ENCODE data around the gene ALDH7A1.
A peak's percentile ranks its signal among the peaks of the same experiment; 100 is the strongest.

- TF ChIP-seq EZH2 (IDR thresholded peaks at IDR 0.05; ENCODE audit: borderline replicate concordance, low read length) = no peak
- TF ChIP-seq, protein P1, sequence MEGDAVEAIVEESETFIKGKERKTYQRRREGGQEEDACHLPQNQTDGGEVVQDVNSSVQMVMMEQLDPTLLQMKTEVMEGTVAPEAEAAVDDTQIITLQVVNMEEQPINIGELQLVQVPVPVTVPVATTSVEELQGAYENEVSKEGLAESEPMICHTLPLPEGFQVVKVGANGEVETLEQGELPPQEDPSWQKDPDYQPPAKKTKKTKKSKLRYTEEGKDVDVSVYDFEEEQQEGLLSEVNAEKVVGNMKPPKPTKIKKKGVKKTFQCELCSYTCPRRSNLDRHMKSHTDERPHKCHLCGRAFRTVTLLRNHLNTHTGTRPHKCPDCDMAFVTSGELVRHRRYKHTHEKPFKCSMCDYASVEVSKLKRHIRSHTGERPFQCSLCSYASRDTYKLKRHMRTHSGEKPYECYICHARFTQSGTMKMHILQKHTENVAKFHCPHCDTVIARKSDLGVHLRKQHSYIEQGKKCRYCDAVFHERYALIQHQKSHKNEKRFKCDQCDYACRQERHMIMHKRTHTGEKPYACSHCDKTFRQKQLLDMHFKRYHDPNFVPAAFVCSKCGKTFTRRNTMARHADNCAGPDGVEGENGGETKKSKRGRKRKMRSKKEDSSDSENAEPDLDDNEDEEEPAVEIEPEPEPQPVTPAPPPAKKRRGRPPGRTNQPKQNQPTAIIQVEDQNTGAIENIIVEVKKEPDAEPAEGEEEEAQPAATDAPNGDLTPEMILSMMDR (conservative IDR thresholded peaks at IDR 0.05 in 1 of 2, IDR thresholded peaks at IDR 0.05 in 1 of 2; ENCODE audit: extremely low read depth in 1 of 2, insufficient read depth in 1 of 2, low read depth in 1 of 2, low read length in 2 of 2) = peak; percentile 42 to 64
Observed at GRCh38 chr5:126544087-126544740, 50.8 kb downstream of the ALDH7A1 start.

Data from mammary epithelial cell (primary cell).